ENCODE results near the gene DPYSL5.

GRCh38 chr2:26880910-26881435 is 33.0 kb downstream of the DPYSL5 start:
- TF ChIP-seq CTCF (conservative IDR thresholded peaks at IDR 0.05 in 1 of 2, IDR thresholded peaks at IDR 0.05 in 1 of 2; ENCODE audit: low read depth in 1 of 2, low read length in 2 of 2) (no peak), EZH2 (IDR thresholded peaks at IDR 0.05; ENCODE audit: low read length, missing control alignments) (peak; percentile 41)
